ENCODE measurements around the gene LRRC25. TPM values are rescaled to one million over a fixed set of nuclear protein-coding genes. Genes with fewer than 3 reads are reported as not detected.
A peak's percentile ranks its signal among the peaks of the same experiment; 100 is the strongest.

LRRC25 gene
- total and polyA plus RNA-seq, 2 of the 4 experiments (the other 2 are of a cell fraction): 0.03 TPM; not detected in 1

- Histone ChIP-seq H3K9me1 (ENCODE audit: insufficient read depth, low read length) (peaks cover 9% of the 10 kb centered on the region), H3K4me1 (ENCODE audit: control insufficient read depth, insufficient read depth, low read length) (peaks cover 10% of the 10 kb centered on the region), H3K23ac (ENCODE audit: low read depth, low read length) (peak overlapping the region; percentile 93; the same call in 1 of the 2 replicates), H3K4me2 (ENCODE audit: low read depth, low read length) (no peak overlapping the region), H3K56ac (ENCODE audit: extremely low read depth, insufficient read depth, low read length) (no peak overlapping the region), H3K27ac (ENCODE audit: insufficient read depth, low read length) (peak overlapping the region; percentile 96; the same call in 1 of the 2 replicates), H4K8ac (ENCODE audit: low read depth in 2 of 2, low read length in 2 of 2) (peak overlapping the region; percentile 97 to 100; a peak in 3 of 4 replicates), H3K27me3 (ENCODE audit: control insufficient read depth, insufficient read depth, low read length) (no peaks in the 10 kb centered on the region), H3K9me3 (ENCODE audit: control insufficient read depth, insufficient read depth, low read length) (no peaks in the 10 kb centered on the region), H4K91ac (ENCODE audit: insufficient read depth, low read depth, low read length) (peak overlapping the region; percentile 93), H2BK120ac (ENCODE audit: low read depth, low read length) (peak overlapping the region; percentile 98), H2BK5ac (ENCODE audit: low read depth, low read length, poor library complexity, severe bottlenecking) (peak overlapping the region; percentile 99), H3K9ac (ENCODE audit: low read depth, low read length) (no peak overlapping the region), H2BK15ac (ENCODE audit: low read depth, low read length) (peak overlapping the region; percentile 6; the same call in 2 of the 3 replicates), H2AK9ac (replicated peaks; ENCODE audit: low read depth, low read length, poor library complexity) (peak overlapping the region; percentile 38), H3K14ac (replicated peaks; ENCODE audit: low read depth, low read length) (peak overlapping the region; percentile 97), H4K5ac (ENCODE audit: low read depth, low read length) (peak overlapping the region; percentile 62), H2AFZ (replicated peaks; ENCODE audit: low read length, poor library complexity) (no peak overlapping the region), H4K20me1 (ENCODE audit: insufficient read depth, low read length) (no peaks in the 10 kb centered on the region), H3K79me1 (ENCODE audit: low read depth in 1 of 2, low read length in 2 of 2) (peaks cover 0 to 28% of the 10 kb centered on the region in 2 experiments; a peak in 2 of 4 replicates), H3K4me3 (ENCODE audit: insufficient read depth, low read depth, low read length) (no peak overlapping the region), H3K36me3 (ENCODE audit: control insufficient read depth, insufficient read depth, low read length) (peaks cover 13% of the 10 kb centered on the region), H3K18ac (ENCODE audit: low read depth, low read length) (peak overlapping the region; percentile 95), H2AK5ac (ENCODE audit: low read depth, low read length) (peak overlapping the region; percentile 99), H3K4ac (ENCODE audit: low read depth, low read length) (peak overlapping the region; percentile 98), H2BK20ac (ENCODE audit: low read depth, low read length) (peak overlapping the region; percentile 100)
- DNase-seq (no peak), ATAC-seq (ENCODE audit: low read depth) (no peak)
- CTCF ChIA-PET: interaction anchor here (1.1 kb wide), 1 partner anchor 14 kb away, joined by 3 read pairs; no protein-coding TSS in a partner anchor
- intact Hi-C loops (cut with micrococcal nuclease): no loop called here
- dilution Hi-C loops (cut with HindIII; ENCODE audit: low sequenced_read_pairs, unreplicated experiment): no loop called here
- TF ChIP-seq MXI1 (IDR thresholded peaks at IDR 0.05; ENCODE audit: borderline replicate concordance, low read depth, low read length) (no peak), MAFK (IDR thresholded peaks at IDR 0.05; ENCODE audit: low read depth, low read length) (no peak), POLR2A (IDR thresholded peaks at IDR 0.05; ENCODE audit: low read depth, low read length) (no peak), FOS (IDR thresholded peaks at IDR 0.05; ENCODE audit: low read depth, low read length) (no peak), RFX5 (IDR thresholded peaks at IDR 0.05; ENCODE audit: low read depth, low read length) (no peak), RAD21 (IDR thresholded peaks at IDR 0.05; ENCODE audit: low read length) (no peak), RCOR1 (IDR thresholded peaks at IDR 0.05; ENCODE audit: insufficient replicate concordance, low read length) (no peak), NFE2L2 (IDR thresholded peaks at IDR 0.05; ENCODE audit: low read depth, low read length) (no peak), SMC3 (IDR thresholded peaks at IDR 0.05; ENCODE audit: low read depth, low read length) (no peak), MAZ (IDR thresholded peaks at IDR 0.05; ENCODE audit: borderline replicate concordance, low read depth, low read length) (no peak), CEBPB (IDR thresholded peaks at IDR 0.05; ENCODE audit: low read depth, low read length) (no peak), USF2 (IDR thresholded peaks at IDR 0.05; ENCODE audit: low read depth, low read length) (no peak), CHD1 (IDR thresholded peaks at IDR 0.05; ENCODE audit: low read depth, low read length) (no peak), BHLHE40 (IDR thresholded peaks at IDR 0.05; ENCODE audit: low read depth, low read length) (no peak)
- TF ChIP-seq, protein P1, sequence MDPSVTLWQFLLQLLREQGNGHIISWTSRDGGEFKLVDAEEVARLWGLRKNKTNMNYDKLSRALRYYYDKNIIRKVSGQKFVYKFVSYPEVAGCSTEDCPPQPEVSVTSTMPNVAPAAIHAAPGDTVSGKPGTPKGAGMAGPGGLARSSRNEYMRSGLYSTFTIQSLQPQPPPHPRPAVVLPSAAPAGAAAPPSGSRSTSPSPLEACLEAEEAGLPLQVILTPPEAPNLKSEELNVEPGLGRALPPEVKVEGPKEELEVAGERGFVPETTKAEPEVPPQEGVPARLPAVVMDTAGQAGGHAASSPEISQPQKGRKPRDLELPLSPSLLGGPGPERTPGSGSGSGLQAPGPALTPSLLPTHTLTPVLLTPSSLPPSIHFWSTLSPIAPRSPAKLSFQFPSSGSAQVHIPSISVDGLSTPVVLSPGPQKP (IDR thresholded peaks at IDR 0.05; ENCODE audit: borderline replicate concordance, low read depth, low read length): no peak
- TF ChIP-seq, protein P2, sequence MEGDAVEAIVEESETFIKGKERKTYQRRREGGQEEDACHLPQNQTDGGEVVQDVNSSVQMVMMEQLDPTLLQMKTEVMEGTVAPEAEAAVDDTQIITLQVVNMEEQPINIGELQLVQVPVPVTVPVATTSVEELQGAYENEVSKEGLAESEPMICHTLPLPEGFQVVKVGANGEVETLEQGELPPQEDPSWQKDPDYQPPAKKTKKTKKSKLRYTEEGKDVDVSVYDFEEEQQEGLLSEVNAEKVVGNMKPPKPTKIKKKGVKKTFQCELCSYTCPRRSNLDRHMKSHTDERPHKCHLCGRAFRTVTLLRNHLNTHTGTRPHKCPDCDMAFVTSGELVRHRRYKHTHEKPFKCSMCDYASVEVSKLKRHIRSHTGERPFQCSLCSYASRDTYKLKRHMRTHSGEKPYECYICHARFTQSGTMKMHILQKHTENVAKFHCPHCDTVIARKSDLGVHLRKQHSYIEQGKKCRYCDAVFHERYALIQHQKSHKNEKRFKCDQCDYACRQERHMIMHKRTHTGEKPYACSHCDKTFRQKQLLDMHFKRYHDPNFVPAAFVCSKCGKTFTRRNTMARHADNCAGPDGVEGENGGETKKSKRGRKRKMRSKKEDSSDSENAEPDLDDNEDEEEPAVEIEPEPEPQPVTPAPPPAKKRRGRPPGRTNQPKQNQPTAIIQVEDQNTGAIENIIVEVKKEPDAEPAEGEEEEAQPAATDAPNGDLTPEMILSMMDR (conservative IDR thresholded peaks at IDR 0.05; ENCODE audit: low read depth, low read length): no peak
- in situ Hi-C loops (cut with MboI; ENCODE audit: low sequenced_read_pairs): no loop called here
- POLR2A ChIA-PET (ENCODE audit: unreplicated experiment): no interaction called here
- no CpG with 5 or more reads among the region's 2 CpGs for WGBS, 2 experiments (ENCODE audit: extremely low coverage in 2 of 2, insufficient read length in 1 of 2)
- BruUV-seq (replicated peaks): no TSS peak
Measured at GRCh38 chr19:18366021-18366435, 31.4 kb downstream of the LRRC25 start.
